GM12878 (cell line): ENCODE data around the gene POU5F2.

Experiments used
- ATF3 ChIP-seq: IDR thresholded peaks from 2 replicates; pipeline ENCODE4 v1.6.1; 2011; ENCODE audit warnings: low read depth, mild to moderate bottlenecking, low read length, moderate library complexity, borderline replicate concordance; ENCODE audit errors: extremely low read depth
- CTCF ChIP-seq, 3 experiments: IDR thresholded peaks in 2 of 3; conservative IDR thresholded peaks in 1 of 3; 2 replicates each; pipeline ENCODE4 v1.5.1; 2011; ENCODE audit warnings: low read depth in 3 of 3, low read length in 3 of 3, mild to moderate bottlenecking in 3 of 3, control low read depth in 2 of 3, moderate library complexity in 2 of 3, inconsistent platforms in 1 of 3, mixed read lengths in 1 of 3; ENCODE audit not compliant: control insufficient read depth in 2 of 3, insufficient read depth in 1 of 3; ENCODE audit errors: extremely low read depth in 1 of 3
- EP300 ChIP-seq, 2 experiments: fragments of 150-350 bp in 1 of 2; IDR thresholded peaks; 2 replicates each; pipeline ENCODE4 v1.6.1; 2011 to 2012; ENCODE audit warnings: low read depth in 2 of 2, low read length in 2 of 2, borderline replicate concordance in 1 of 2, improper control_type of control experiment in 1 of 2, inconsistent platforms in 1 of 2; ENCODE audit not compliant: control insufficient read depth in 1 of 2
- EZH2 ChIP-seq: IDR thresholded peaks from 2 replicates; pipeline ENCODE4 v1.6.1; 2012; ENCODE audit warnings: low read depth, mild to moderate bottlenecking, control low read depth, inconsistent platforms, low read length, borderline replicate concordance; ENCODE audit not compliant: control insufficient read depth
- FOXM1 ChIP-seq: IDR thresholded peaks from 2 replicates; pipeline ENCODE4 v1.6.1; 2012; ENCODE audit warnings: low read depth, mild to moderate bottlenecking, inconsistent platforms, low read length, moderate library complexity
- MAX ChIP-seq: IDR thresholded peaks from 2 replicates; pipeline ENCODE4 v1.6.1; 2012; ENCODE audit warnings: low read depth, low read length, improper control_type of control experiment
- SMAD1 ChIP-seq: fragments of 450-650 bp; IDR thresholded peaks from 2 replicates; pipeline ENCODE4 v1.6.1; 2018; ENCODE audit warnings: mild to moderate bottlenecking, low read depth; ENCODE audit not compliant: partially characterized antibody
- SUPT20H ChIP-seq: IDR thresholded peaks from 2 replicates; pipeline ENCODE4 v1.6.1; 2011; ENCODE audit warnings: low read depth, mild to moderate bottlenecking, low read length, moderate library complexity, borderline replicate concordance; ENCODE audit not compliant: control insufficient read depth
- YY1 ChIP-seq: IDR thresholded peaks from 2 replicates; pipeline ENCODE4 v1.6.1; 2011; ENCODE audit warnings: low read depth, mild to moderate bottlenecking, low read length
- ZNF274 ChIP-seq: IDR thresholded peaks from one replicate; pipeline ENCODE4 v1.8.0; 2011; ENCODE audit not compliant: insufficient read length, insufficient read depth

GRCh38 chr5:93716453-93716852 lies 24.9 kb downstream of the POU5F2 start:
- no peak for TF ChIP-seq CTCF (IDR thresholded peaks at IDR 0.05 in 2 of 3, conservative IDR thresholded peaks at IDR 0.05 in 1 of 3; ENCODE audit: control insufficient read depth in 2 of 3, extremely low read depth in 1 of 3, insufficient read depth in 1 of 3, low read depth in 3 of 3, low read length in 3 of 3)
- no peak for TF ChIP-seq ZNF274
- TF ChIP-seq SUPT20H, result no peak
- no peak for TF ChIP-seq FOXM1
- TF ChIP-seq EZH2, result no peak
- no peak for TF ChIP-seq YY1
- no peak for TF ChIP-seq EP300 (IDR thresholded peaks at IDR 0.05; ENCODE audit: borderline replicate concordance in 1 of 2, control insufficient read depth in 1 of 2, low read depth in 2 of 2, low read length in 2 of 2)
- no peak for TF ChIP-seq ATF3
- TF ChIP-seq SMAD1, result no peak
- no peak for TF ChIP-seq MAX
